T-helper 2 cell treated with Interferon-gamma antibody and Interleukin-4, amounts not matched to agents 100 ng/mL and 5 ng/mL, for 36 hours (primary cell): ENCODE results near the gene SLC52A3. TPM values are rescaled to one million over a fixed set of nuclear protein-coding genes. Genes with fewer than 3 reads are reported as not detected.

Experiments
- intact Hi-C: fragments of 100-400 bp; cut with micrococcal nuclease; formaldehyde crosslinking; loops from one replicate; pipeline ENCODE4 v1.15.1; 2023
- total RNA-seq: library from RNA; stranded (reverse); gene quantifications from 2 replicates; pipeline ENCODE4 v1.2.3, GENCODE V29; 2022

The SLC52A3 gene
- total RNA-seq, 1 donor from 2014 or later, result not detected

DNA sequence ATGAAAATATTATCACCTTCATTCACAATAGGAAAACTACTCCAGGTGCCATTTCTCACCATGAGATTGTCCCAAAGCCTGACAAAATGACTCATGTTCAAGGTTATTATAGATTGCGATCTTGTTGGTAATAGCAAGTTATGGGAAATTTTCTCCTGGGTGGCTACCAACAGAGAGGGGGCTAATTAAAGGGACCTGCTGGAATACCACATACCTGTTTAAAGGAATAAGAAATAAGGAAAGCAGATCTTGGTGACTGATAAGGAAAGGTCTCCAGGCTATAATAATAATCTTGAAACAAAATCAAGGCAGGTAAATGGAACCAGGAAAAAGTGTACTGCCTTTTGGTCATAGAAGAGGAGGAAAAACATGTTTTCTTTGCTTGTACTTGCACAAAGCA lies 1.4 kb downstream of the SLC52A3 start:
- intact Hi-C loops, result no loop called here

DNA sequence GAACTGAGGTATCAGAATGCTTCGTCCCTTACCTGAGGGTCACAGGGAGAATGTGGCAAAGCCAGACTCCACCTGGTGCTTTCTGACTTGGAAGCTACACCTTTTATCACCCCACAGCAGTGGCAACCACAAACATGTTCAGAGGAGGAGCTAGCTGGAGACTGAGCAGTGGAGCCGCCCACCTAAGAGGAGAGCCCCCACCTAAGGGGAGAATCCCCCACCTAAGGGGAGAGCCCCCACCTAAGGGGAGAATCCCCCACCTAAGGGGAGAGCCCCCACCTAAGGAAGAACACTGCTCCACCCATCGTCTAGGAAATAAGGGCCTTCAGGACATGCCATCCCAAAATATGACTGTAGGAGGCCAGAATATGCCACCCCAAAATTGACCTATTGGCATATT lies 4.0 kb downstream of the SLC52A3 start:
- intact Hi-C loops, result no loop called here

DNA sequence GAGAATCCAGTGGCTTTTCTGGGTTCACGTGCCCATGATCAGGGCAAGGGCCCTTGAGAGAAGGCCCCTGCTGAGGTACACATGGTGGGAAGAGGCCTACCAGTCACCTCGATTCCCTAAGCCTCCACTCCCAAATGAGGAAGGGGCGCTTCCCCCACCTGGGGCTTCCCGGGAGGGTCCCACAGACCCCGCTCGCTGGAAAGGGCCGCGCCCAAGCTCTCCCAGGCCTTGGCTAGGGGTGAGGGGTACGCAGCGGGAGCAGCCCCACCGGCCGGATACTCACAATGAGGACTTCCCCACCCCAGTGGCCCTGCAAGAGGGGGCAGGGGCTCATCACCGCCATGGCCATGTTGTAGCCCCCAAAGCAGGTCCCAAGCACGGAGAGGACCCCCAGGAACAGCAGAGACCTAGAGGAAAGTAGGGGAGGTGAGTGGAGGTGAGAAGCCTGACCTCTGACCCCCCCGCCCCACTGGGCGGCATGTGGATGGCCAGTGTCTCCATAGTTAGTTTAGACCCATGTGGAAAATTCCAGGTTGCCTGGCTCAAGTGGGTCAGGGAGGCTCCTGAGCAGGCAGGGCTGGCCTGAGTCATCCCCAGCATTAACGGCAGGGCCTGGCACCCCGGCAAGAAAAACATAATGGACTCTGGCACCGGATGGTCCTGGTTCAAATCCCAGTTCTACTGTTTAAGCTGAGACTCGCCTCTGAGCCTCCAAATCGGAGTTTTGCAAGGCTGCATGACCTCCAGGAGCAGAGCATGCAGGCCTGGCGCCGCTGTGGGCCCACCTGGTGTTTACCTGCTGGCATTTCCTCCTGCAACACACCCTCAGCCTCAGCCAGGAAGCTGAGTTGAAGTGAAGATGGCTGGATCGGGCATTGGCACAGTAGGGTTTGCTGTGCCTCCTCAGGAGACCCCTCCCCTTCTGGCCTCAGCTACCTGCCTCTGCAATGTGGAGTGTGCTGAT lies 6.6 kb downstream of the SLC52A3 start:
- intact Hi-C loops, result loop anchor here (1.0 kb wide), 1 partner anchor 195 kb away; no protein-coding TSS in a partner anchor

DNA sequence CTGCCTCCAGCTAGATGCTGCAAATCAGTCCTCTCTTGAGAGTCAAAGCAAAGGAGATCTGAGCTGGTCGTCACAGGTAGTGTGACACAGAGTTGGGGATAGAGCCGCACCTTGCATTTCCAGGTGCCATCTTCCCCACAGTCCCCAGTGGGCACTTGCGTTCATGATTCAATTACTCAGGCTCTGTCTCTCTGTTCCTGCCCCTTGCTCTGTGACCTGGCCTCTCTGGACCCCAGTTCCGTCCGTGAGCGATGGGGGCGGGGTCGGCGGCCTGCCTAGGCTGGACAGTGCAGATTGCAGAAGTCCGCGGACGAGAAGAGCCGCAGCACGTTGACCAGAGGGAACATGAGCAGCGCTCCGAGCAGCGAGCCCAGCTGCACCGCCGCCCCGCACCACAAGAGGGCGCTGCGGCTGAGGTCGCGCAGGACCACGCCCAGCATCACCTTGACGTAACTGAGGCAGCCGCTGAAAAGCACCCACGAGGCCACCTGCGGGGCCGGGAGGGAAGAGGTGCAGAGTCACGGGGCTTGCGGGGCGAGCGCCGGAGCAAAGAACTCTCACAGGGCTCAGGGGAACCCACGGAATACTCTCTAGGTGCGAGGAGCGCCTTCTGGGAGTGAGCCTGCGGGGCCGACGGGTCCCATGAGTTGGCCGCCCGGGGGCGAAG lies 7.4 kb downstream of the SLC52A3 start:
- intact Hi-C loops, result loop anchor here (1.0 kb wide), 1 partner anchor 195 kb away; no protein-coding TSS in a partner anchor

DNA sequence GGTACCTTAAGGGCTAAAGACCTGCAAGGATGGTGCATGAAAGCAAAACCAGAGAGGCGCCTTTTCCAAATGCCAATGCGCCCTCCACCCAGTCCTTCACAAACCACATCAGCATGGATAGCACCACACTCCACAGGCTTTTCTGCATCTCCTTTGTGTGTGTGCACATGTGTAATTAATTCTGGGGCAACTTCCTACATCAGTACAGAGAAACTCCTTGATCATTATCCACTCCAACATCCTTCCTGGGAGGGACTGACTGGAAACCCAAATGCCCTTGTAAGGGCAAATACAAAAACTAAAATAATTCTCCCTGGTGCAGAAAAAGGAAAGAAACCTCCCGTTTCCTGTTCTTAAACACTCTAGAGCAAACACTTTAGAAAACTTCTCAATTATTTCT lies 10.8 kb downstream of the SLC52A3 start:
- intact Hi-C loops, result no loop called here

DNA sequence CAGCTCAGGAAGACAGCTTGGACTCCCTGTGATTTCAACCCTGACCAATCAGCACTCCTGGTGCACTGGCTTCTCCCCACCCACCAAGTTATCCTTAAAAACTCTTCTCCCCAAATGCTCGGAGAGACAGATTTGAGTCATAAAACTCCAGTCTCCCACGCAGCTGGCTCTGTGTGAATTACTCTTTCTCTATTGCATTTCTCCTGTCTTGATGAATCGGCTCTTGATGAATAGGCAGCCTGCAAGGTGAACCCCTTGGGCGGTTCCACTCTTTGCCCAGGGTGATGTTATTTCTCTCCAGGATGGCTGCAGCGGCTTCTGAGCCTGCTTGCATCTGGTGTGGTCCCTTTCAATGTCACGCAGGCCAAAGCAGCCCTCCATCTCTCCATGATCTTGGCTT lies 12.4 kb downstream of the SLC52A3 start:
- intact Hi-C loops, result no loop called here

DNA sequence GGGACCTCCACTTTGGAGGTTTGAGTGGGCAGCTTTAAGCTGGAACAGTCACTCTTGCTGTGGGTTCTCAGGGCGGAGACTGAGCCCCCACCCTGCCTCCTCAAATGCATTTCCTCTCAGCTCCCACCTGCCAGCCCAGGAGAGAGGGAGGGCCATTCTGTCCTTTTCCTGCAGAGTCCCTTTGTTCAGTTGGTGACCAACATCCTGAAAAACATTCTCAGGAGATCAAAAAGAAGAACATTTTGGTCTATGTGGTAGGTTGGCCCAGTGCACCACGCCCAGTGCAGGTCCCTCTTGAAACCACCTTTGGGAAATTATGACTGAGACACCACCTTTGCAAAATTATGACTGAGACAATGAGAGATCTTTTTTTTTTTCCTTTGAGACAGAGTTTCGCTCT lies 13.4 kb downstream of the SLC52A3 start:
- intact Hi-C loops, result no loop called here

DNA sequence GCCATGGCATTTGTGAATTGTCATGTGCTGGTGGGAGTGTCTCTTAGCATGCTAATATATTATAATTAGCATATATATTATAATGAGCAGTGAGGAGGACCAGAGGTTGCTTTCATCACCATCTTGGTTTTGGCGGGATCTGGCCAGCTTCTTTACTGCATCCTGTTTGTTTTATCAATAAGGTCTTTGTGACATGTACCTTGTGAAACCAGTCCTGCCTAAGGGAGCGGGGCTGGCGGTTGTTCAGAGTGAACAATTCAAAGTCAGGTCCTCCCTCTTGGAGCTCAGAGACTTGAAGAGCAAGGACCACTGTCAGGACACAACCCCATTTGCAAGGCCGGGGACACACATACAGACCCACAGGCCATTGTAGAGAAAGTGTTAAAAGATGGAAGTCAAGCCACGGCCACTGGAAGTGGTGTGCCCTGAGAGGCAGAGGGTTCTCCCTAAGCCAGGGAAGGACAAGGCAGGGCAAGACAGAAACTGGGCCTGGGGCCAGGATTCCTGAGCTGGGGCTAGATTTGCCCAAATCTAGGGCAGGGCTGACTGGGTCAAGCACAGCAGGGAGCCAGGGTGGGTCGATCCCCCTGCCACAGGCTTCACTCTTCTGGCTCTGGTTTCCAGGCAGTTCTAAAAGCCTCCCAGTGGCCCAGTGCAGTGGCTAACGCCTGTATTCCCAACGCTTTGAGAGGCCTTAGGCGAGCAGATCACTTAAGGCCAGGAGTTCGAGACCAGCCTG lies 14.2 kb downstream of the SLC52A3 start:
- intact Hi-C loops, result no loop called here

DNA sequence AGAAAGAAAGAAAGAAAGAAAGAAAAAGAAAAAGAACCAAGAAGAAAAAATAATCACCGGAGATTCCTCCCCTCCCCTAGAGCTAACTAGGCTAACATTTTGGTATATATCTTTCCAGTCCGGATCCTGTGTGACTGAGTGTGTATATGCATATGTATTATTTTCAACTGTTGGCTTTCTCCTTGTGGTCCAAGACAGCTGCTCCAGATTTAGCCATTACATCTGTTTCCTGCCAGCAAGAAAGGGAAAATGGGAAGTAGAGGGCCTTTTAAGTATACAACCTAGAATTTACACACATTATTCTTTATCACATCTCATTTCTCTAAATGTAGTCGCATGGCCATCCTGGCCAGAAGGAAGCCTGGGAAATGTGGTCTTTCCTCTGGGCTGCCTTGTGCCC lies 15.2 kb downstream of the SLC52A3 start:
- intact Hi-C loops, result no loop called here

DNA sequence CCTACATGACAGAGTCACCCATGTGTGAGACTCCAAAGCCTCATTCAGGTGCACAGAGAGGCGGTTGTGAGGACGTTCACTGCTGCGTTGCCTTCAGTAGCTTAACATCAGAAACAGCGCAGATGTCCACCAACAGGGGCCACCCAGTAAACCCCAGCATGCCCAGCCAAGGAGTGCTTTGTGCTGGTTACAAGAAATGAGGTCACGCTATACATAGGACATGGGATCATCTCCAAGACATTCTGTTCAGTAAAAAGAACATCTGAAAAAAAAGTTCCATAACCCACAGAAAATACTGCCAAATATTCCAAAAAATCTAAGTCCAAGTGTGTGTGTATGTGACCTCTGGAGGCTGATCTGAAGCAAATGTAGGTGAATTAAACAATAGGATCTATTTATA lies 16.0 kb downstream of the SLC52A3 start:
- intact Hi-C loops, result no loop called here

DNA sequence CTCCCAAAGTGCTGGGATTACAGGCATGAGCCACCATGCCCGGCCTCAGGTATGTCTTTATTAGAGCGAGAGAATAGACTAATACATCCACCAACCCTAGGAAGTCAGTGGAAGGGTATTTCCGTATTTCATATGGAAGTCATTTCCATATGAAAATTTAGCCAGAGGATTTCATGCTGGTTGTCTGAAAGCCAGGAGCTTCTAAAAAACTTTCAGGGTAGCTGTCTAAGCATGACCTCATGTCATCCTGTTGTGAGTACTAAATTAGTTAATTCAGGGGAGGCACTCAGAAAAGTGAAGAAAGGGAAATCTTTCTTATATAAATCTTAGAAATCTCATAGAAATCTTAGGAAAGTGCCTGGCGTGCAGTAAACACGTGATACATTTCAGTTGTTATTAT lies 16.5 kb downstream of the SLC52A3 start:
- intact Hi-C loops, result no loop called here

DNA sequence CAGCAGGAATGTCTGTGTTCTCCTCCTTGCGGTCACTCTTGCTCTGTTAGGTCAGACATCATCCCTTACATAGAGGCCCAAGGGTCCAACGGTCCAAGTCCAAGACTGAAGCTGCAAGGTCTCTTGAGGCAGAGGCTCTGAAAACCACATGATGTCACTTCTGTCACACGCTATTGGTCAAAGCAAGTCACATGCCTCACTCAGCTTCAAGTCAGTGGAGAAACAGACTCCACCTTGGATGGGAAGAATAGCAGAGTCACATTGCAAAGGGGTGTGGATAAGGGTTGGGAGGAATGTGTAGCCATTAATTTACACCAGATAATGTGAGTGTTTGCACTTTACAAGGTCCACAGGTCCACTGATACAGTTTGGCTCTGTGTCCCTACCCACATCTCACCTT lies 17.5 kb downstream of the SLC52A3 start:
- intact Hi-C loops, result no loop called here

DNA sequence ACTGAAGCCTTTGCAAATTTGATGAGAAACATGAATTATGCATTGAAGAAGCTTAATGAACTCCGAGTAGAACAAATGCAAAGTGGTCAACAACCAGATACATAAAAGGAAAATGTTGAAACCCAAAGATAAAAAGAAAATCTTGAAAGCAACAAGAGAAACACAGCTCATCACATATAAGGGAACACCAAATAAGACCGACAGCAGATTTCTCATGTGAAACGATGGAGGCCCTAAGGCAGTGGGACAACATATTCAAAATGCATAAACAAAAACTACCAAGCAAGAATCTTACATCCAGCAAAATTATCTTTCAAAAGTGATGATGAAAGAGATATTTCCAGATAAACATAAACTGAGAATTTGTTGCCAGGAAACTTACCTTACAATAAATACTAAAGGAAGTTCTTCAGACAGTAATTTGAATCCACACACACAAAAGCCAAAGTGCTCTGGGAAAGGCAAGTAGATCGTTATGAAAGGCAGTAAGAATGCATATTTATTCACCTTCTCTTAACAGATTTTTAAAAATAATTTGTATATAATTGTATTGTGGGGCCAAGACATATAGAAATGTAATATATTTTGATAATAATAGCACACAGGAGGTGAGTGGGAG lies 22.5 kb downstream of the SLC52A3 start:
- intact Hi-C loops, result no loop called here

DNA sequence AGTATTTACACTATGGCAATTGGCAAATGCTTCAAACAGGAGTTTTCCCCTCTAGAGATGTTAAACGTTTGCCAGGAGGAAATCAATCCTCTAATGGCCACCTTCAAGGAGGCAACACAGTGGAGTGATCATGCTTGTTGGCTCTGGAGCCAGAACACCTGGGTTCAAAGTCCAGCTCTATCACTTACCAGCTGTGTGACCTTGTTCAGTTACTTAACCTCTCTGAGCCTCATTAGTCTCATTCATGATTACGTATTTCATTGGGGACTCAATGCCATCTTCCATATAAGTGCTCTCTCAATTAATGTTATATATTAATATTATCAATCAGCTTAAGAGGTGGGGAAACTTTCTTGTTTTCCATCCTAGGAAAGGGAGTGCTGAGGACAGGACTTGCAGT lies 26.1 kb downstream of the SLC52A3 start:
- intact Hi-C loops, result no loop called here

DNA sequence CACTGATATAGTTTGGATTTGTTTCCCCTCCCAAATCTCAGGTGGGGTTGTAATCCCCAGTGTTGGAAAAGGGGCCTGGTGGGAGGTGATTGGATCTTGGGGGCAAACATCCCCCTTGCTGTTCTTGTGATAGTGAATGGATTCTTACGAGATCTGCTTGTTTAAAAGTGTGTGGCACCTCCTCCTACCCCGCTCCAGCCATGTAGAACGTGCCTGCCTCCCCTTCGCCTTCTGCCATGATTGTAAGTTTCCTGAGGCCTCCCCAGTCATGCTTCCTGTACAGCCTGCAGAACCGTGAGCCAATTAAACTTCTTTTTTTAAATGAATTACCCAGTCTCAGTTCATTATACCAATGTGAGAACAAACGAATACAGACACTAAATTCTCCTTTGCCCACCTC lies 26.7 kb downstream of the SLC52A3 start:
- intact Hi-C loops, result no loop called here

DNA sequence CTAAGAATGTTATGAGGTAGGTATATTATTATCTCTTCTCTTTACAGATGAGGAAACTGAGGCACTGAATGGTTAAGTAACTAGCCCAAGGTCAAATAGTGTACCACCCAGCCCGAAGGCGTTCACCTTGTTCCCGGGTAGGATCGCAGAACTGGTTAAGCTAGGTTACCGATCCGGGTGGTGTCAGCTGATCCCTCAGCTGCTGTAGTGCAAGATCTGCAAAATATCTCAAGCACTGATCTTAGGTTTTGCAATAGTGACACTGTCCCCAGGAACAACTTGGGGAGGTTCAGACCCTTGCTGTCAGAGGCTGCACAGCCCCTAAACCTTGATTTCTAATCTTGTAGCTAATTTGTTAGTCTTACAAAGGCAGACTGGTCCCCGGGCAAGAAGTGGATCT lies 28.1 kb downstream of the SLC52A3 start:
- intact Hi-C loops, result no loop called here

DNA sequence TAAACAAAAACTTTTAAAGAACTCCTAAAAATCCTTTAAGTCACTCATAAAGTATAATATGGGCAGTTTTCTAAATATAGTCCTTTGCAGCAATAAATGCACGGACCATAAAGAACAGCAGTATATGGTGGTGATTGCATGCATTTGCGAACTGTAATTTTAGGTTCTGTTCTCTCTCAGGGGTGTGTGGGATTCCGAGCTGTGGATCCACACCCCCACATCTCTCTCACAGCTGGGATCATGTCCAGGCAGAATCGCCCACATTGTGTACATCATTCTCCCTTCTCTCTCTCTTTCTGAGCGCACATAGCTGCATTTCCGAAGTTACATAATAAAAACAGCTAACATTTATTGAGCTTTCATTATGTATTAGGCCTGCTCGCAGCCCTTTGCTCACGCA lies 28.6 kb downstream of the SLC52A3 start:
- intact Hi-C loops, result no loop called here

DNA sequence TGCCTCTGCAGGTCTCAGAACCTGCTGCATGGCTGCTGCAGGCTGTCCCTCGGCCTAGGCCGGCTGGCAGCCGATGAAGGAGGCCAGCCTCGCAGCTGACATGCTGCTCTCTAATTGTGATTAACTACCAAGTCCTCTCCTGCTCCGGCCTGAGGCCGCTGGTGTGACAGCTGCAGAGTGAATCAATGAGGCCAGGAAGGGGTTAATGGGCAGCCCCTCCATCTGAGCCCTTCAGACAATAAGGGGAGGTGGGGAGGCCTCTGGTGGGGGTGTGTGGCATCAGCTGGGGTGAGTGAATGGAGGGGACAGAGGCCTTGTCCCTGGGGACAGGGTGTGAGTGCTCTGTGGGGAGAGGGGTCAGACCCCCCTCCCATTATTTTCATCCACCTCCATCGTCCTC lies 34.4 kb downstream of the SLC52A3 start:
- intact Hi-C loops, result no loop called here

DNA sequence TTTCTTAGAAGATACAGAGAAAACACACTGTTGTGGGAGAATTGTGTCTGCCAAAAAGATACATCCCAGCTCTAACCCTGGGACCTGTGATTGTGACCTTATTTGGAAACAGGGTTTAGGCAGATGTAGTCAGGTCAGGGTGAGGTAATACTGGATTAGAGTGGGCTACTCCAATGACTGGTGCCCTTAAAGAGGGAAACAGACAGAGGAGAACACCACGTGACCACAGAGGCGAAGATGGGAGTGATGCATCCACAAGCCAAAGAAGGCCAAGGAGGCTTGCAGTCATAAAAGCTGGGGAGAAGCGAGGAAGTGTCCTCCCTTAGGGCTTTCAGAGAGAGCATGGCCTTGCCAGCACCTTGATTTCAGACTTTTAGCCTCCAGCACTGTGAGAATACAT lies 35.6 kb downstream of the SLC52A3 start:
- intact Hi-C loops, result no loop called here

DNA sequence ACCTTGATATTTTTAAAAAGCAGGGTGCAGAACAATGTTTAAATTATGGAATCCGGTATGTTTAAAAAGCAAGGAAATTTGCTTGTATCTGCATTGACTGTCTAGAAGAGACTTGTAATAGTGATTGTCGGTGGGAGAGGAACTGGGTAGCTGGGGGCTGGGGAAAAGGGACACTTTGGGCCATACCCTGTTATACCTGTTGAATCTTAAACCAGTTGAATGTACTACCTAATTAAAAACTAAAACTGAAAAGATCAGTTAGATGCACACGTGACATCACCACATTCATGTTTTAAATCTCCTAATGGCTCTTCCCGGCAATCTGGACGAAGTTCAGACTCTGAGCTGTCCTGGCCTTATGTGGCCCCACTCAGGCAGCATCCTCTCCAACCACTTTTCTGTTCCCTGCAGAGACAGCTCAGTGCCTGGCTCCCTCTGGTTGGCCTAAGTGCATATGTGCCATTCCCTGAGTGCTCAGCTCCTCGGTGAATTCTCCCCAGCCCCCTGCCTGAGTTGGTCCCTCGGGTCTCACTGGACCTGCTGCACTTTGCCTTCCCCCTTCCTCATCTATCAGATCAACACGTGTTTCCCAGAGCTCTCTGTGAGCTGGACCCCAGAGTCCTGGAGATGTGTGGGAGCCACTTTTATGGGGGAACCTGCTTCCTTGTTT lies 36.3 kb downstream of the SLC52A3 start:
- intact Hi-C loops, result no loop called here

DNA sequence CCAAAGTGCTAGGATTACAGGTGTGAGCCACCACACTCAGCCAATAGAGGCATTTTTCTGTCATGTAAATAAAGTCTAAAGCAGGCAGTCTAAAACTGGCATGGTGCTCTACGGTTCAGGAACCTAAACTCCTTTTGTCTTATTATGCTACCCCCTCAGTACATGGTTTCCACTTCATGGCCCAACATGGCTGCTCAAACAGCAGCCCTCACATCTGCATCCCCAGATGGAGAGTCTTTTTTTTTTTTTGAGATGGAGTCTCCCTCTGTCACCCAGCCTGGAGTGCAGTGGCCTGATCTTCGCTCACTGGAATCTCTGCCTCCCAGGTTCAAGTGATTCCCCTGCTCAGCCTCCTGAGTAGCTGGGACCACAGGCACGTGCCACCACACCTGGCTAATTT lies 38.3 kb downstream of the SLC52A3 start:
- intact Hi-C loops, result no loop called here
